NCI-H2081 treated with DMSO at 0.1 percent for 48 hours (cell line): Measurements from ENCODE around the gene TNFRSF14.

Experiments used
- DNase-seq: peaks from one replicate; lab custom pipeline; 2025; lab: John Stamatoyannopoulos, UW

TNFRSF14 gene

DNA sequence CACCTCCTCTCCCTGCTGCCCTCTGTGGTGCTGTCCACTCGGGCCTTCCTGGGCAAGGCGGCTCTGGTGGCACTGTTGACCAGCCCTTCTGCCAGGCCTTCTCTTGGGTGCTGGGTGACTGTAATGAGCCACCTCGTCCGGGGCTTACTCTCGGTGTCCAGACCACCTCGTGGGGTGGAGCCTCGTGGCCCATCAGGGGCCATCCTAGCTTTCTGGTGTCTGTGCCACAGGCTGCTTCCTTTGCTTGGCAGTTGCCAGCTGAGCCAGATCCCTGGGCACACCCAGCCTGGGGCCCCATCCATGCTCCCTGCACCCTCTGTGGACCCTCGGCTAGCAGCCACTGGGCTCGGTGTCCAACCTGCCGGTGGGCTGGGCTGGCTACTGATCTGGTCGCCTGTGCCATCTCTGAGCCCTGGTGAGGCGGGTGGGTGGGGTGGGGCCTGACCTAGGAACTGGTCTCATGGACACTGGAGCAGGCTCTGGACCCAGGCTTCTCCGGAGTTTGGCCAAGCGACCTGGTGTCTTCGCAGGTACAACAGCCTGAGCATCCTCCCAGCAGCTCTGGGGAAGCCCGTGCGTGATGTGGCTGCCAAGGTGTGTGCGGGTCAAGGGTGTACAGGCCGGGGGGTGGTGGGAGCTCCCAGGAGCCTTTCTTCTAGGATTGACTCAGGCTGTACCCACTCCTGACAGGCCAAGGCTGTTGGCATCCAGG is 31.8 kb downstream of the TNFRSF14 start:
- DNase-seq: no peak

DNA sequence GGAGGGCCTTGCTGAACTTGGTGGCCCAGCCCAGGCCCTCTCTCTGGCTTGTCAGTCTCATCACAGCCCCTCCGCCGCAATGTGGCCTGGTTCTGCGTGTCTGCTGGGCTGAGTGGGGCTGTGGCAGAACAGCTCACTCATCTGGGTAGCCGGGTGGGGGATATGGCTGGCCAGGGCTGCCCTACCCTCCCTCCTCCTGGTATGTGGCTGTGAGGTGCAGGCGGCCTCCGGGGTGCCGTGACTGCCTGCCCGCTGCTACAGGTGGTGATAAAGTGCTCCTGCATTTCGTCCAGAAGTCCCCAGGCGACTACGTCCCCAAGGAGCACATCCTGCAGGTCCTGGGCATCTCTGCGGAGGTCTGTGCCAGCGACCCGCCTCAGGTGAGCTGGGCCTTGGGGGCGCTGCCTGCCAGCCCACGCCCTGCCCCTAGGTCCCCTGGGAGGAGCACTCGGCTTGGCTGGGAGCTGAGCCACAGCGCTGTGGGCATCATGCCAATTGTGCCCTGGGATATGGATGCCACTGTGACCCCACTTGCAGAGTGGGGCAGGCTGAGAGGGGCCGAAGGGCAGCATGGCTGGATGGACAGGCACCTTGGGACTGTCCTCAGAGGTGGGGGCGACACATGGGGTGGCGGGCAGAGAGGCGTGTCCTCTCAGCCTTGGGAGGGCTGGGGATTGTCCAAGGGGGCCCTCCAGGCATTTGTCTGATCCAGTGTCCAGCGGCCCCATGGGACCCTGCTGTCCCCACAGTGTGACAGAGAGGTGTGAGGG is 32.7 kb downstream of the TNFRSF14 start:
- no peak for DNase-seq

DNA sequence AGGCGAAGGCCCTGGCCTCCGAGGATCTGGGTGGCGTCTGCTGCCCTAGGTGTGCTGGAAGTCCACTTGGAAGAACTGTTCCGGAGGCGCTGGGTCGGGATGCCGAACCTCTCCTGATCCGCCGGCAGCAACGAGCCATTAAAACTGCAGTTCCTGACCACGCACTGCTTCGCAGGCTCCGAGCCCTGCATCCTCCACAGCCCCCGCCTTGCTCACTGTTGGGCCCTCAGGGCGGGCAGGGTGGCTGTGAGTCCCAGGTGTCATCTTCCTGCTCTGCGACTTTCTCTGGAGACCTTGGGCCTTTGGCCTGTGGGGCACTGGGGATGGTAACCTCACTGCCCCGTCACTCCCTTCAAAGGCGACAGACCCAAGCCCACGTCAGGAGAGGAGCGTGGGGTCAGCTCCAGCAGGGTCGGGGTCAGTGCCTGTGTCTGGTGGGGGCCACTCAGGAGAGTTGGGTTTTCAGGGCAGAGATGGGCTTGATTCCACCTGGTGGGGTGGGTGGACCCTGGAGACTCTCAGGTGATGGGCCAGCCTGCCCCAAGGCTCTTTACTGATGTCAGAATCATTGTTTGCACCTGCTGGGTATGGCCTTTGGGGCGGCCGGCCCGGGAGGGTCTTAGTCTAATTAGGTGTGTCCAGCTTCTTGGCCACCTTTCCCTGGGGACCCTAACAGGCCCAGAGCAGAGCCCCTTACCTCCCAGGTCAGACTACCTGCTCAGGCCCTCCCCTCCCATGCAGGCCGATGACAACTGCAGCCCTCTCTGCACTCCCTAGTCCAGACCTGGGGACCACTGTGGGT is 33.5 kb downstream of the TNFRSF14 start:
- DNase-seq: no peak

DNA sequence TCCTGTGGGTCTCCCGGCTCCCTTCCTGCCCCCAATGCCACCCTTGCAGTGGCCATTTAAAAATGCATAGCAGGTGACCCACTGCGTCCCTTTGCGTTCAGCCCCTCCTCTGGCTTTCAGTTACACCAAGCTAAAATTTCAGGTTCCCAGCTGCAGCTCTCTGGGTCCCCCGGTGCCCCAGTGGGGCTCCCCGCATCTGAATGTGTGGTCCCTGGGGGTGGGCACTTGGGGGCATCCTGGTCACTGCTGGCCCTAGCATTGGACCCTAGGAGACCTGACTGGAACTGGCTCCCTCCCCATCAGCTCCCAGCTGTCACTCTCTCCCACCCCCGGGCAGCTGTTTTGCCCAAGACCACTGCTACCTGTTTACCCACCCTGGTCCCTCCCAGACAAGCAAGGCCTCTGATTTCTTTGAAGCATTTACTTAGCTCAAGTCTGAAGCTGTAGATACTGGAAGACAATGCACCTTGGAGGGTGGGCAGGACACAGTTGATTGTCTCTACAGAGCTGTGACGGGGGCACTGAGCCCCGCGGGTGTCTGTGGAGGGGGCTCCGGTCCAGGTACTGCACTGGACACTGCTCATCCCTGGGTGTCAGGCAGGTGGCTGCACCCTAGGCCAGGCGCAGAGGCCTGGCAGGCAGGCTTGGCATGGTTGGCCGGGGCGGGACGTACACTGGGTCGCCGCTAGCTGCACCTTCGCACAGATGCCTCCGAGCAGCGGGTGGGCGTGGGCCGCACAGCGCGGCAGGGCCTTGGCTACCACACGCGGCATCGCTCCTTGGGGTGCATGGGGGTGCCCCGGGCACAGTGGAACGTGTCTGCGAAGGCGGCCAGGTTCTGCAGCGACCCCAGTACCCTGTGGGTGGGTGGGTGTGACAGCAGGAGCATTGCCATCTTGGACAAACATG is 34.3 kb downstream of the TNFRSF14 start:
- no peak for DNase-seq

DNA sequence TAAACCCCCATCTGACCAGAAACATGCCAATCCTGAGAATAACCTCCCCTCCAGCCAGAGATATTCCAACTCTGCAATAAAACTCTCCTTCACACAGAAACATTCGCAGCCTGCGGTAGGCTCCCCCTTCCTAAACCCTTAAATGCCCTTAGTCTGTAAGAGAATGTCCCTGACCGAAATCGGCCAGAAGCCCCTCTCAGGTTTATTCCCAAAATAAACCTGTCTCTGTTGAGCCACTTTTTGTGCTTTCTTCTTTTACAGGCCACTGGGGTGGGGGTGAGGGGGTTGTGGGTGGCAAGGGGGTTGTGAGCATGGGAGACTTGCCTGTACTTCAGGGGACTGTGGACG is 35.0 kb downstream of the TNFRSF14 start:
- DNase-seq: no peak

DNA sequence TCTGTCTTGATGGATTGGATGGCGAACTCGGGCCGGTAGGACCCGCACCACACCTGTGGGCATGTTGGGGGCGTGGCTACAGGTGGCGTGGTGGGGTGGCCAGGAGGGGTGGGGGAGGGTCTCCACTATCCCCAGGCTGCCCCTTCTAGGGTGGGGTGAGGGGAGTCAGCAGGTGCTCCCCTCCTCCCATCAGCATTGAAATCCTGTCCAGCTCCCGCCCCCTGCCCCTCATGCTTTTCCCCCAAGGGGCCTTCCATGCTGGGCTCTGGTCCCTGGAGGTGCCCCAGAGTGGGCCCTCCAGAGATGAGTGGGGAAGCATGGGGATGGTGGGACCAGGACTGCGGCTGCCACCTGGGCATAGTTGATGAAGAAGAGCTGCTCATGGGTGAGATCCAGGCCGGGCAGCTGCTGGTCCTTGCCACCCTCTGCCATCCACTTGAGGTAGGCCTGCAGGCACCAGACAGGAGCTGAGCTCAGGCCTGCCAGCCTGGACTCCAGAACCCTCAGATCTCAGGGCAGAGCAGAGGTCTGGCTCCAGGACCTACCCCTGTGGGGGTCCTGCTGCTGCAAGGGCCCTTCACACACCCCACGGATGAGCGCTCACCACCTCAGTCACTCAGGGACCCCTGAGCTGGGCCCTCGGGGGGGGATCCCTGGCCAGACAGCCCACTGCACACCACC is 35.5 kb downstream of the TNFRSF14 start:
- no peak for DNase-seq

DNA sequence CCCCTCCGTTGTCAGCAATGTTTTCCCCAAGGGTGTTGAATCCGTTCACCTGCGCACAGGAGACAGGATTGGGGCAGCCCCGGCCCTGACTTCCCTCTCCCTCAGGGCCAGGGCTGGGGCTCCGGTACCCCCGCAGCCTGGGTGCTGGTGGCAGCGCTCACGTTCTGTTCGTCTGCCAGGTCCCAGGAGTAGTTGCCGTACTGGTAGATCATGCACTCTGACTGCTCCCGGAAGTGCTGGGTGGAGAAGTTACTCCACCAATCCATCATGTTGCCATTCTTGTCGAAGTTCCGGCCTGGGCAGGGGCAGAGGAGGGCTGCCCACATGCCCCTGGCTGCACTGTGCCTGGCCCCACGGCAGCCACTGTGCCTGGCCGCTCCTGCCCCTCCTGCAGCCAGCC is 36.5 kb downstream of the TNFRSF14 start:
- no peak for DNase-seq

DNA sequence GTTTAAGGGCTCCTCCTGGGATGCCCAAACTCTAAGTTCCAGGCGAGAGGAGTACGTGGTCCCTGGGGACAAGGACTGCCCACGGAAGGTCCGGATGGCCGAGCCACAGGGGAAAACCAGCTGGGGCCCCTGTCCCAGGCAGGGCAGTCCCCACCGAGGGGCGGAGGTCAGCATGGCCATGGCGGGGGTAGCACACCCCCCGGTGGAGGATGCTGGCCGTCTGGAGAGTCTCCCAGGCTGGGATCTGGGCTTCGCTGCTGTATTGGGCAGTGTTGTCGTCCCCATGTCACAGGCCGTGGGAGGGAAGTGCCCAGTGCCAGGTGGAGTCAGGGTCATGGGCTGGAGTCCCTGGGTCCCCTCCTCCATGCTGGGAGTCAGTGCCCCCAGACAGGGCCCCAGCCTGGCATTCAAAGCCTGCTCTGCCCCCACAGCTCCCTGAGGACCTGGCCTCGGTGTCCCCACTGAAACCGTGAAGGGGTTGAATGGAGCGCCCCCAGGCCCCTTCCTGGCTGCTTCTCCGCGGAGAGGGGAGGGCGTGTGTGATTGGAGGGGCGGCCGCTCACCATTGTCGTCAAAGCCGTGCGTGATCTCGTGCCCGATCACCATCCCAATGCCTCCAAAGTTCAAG is 37.2 kb downstream of the TNFRSF14 start:
- no peak for DNase-seq

DNA sequence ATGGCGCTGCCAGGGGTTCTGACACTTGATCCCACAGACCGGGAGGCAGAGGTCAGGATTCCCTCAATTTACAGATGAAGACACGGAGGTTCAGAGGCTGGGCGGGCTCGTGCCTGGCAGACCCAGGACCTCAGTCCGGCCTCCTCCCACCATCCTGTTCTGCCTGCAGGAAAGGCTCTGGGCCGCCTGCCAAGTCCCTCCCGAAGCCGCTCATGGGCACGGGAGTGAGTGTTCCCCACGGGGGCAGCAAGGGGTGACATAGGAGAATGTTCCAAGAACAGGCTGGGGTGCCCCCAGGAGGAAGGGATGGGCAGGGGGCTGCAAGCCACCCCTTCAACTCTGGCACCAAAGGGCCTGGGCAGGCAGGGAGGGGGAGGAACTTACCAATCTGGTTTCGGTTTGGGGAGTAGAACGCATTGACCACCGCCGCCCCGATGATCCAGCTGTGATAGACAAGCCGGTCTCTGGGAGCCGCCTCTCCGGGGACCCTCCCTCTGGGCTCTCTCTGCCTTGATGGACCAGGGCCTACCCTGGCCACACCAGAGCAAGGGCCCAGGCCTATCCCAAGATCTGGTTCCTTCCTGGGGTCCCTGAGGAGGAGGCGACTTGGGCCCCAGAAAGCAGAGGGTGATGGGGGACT is 38.0 kb downstream of the TNFRSF14 start:
- DNase-seq: no peak

DNA sequence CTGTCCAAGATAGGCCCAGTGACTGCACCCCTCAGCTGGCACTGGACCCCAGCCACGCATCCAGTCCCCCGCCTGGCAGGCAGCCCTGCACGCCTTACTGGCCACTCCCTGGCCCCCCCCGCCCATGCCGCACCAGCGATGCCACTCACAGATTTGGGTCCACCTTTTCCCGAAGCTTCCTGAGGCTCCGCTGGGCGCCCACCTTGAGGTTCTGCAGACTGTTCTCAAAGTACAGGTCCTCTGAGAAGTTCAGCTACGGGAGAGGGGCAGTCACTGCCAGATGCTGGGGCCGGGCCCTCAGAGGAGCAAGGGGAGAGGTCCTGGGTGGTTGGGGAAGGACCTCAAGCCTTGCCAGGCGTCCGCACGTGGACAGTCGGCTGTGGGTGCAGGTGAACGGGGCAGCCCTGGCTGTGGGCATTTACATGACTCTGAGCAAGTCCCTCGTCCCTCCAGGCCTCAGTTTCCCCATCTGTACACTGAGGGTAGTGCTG is 38.5 kb downstream of the TNFRSF14 start:
- DNase-seq: no peak

DNA sequence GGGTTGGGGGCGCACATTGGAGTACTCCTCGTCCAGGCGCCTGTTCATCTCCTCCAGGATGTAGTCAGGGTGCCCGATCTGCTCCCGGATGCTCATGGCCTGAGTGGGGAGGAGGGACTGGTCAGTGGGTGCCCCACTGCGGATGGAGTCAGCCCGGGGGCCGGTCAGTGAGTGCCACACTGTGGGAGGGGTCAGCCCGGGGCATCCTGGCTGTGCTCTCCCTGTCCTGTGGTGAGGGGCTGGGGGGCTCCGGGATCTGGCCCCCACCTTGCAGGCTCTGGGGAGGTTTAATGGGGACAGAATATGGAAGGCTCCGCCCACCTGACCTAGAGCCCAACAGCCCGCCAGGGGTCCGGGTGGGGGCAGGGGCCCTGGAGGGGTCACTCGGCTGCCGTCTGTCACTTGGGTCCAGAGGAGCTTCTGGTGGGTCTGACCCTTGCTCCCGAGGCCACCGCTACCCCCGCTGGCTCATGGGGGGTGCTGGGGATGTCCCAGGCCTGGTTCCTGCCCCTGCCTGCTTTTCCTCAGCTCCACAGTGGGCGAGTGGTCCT is 39.2 kb downstream of the TNFRSF14 start:
- DNase-seq: no peak

DNA sequence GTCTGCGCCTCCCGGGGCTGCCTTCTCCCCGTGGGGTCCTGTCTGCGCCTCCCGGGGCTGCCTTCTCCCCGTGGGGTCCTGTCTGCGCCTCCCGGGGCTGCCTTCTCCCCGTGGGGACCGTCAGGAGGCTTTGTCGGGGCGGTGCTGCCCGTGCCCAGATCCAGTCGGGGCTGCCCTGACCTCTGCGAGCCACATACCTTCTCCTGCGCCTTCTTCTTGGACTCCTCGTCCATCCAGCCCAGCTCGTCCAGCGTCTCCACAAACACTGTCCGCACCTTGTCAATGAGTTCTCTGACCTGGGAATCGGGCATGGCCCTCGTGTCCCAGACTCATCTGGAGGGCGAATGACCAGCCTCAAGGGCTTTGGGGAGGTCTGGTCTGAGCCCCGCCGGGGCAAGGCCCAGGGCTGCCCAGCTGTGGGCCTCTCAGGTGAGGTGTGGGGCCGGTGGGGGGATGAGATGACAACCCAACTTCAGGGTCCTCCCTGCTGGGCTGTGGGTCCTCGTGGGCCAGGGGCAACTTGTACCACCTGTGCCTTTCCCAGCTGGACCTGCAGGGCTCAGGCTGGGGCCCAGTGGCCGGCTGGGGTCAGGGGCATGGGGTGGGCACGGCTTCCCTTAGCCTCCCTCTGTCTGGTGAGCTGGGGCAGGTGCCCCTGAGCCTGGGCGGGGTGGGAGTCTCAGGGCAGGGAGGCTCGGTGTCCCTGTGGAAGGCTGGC is 39.8 kb downstream of the TNFRSF14 start:
- no peak for DNase-seq

DNA sequence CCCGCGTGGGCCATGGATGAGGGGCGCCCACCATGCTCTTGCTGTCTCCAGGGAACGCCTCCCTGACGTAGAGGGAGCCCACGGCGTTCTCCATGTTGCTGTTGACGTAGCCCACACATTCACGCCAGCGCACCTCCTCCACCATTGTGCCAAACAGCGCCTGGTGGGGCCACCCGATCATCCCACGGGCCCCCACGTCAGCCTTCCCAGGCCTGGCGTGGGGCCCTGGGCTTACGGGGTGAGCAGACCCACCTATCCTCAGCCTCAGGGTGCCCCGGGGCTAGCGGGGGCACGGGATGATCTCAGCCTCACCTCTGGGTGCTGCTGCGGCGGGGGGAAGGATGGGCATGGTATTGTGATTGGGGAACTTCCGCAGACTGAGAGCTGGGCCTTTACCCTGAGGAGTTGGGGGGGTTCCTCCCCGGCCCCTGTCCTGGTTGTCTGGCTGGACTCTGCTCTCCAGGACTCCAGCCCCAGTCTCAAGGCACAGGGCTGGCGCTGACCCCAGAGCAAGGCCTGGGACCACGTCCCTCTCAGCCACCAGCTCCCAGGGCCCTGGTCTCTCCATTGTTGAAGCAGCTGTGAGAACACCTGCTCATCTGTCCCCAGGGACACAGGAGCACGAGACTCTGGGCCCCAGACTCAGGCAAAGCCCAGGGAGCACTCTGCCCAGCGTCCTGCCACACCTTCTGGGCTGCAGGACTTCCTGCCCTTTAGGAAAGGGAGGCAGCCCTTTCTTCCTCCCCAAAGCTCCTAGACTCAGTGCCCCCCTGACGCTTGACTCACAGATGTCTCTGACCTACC is 40.6 kb downstream of the TNFRSF14 start:
- no peak for DNase-seq

DNA sequence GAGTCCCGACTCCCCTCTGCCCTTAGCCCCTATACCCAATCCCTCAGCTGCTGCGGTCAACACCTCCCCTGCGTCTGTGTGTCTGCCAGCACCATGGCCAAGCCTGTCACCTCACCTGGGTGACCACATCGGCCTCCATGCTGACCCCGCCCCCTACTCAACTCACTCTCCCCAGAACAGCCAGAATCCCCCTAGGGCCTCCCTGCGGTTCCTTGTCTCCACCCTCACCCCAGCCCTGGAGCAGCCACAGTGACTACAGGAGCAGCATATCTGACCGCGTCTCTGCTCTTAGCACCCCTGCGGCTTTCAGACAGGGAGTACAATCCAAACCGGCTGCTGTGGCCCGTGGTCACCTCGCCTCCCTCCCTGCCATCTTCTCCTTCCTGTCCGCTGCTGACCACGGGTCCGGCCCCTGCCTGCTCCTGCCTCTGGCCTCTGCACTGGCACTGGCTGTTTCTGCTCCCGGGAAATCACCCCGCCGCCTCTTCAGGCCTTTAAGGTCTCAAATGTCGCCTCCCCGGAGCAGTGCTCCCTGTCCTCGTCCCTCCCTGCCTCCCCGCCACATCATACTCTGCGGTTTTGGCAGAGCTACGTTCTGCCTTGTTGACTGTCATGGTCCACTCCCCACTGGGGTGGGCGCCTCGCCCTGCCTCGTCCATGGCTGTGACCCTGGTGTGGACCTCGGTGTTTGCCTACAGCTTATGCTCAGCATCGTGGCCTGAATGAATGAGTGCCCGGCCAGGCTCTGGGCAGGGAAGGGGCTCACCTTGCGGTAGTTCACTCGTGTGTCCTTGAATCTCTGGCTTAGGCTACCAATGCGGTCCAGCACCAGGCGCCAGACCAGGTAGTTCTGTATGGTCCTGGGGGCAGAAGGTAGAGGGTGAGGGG is 41.5 kb downstream of the TNFRSF14 start:
- no peak for DNase-seq

DNA sequence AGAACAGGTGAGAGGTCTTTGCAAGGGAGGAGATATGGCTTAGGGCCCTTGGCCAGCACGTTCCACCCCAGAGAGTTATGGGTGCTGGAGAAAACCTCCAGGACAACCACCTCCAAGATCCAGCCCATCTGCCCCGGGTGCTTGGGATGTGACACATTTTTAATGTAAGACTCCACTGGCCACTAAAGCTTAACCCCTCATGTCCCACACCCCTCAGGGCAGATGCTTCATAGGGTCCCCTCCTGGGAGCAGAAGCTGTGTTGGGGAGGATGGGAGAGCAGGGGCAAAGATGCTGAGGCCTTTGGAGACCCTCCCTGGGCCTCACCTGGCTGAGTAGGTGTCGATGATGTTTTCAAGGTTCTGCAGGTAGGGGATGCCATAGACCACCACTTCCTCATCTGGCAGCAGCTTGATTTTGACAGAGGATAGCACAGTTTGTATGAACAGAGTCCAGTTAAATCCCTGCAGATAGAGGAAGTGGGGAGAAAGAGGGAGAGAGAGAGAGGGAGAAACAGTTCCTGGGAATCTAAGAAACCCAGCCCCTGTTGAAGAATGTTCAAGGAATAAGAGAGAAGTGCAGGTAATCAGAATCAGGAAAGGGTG is 42.3 kb downstream of the TNFRSF14 start:
- DNase-seq: no peak

DNA sequence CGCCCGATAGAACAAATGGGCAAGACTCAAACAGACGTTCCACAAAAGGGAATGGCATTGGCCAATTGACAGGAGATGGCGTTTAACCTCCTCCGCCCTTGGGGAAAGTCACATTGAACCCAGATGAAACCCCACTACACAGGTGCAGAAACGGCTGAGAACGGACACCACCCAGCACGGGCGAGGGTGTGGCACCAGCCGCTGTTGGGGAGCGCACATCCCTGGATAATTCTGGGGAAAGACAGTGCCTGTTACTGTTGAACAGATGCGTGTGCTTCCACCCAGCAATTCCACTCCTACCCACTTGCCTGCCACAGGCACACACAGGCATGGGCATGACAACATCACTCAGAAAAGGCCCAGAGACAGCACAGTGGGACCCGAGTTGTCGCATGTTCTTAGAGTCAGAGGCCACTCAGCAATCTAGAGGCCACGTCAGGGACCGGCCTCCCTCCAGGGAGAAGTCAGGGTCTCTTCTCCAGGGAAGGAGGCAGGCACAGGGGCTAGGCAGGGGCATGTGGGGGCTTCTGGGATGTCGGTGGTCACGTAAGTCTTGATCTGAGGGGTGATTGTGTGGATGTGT is 45.6 kb downstream of the TNFRSF14 start:
- no peak for DNase-seq
